ENCODE measurements around the gene IBA57.
"Not testable (repeated sequence)": the region's sequence is repeated elsewhere in the genome, so short reads cannot be mapped to it uniquely, and the experiment has no call there.

Gene IBA57

DNA sequence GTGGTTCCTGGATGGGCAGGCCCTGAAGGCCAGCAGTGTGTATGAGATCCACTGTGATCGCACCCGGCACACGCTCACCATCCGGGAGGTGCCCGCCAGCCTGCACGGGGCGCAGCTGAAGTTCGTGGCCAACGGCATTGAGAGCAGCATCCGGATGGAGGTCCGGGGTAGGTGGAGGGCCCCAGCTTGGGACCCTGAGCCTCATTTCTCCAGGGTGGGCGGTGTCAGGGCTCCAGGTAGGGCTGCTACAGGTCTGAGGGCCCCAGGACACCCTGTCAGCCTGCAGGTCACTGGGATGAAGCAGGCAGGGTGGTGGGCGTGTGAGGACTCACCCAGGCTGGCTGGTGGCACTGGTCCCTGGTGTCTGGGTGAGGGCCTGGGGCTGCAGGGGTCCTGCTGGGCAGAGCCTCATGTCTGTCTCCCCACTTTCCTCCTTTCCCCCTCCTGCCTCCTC, 50.1 kb downstream of the IBA57 start:
- no peak for DNase-seq

- no peak for DNase-seq
Measured at GRCh38 chr1:228216371-228217320, 51.0 kb downstream of the IBA57 start.

GRCh38 chr1:228217551-228218344, 52.1 kb downstream of the IBA57 start:
- no peak for DNase-seq

DNA sequence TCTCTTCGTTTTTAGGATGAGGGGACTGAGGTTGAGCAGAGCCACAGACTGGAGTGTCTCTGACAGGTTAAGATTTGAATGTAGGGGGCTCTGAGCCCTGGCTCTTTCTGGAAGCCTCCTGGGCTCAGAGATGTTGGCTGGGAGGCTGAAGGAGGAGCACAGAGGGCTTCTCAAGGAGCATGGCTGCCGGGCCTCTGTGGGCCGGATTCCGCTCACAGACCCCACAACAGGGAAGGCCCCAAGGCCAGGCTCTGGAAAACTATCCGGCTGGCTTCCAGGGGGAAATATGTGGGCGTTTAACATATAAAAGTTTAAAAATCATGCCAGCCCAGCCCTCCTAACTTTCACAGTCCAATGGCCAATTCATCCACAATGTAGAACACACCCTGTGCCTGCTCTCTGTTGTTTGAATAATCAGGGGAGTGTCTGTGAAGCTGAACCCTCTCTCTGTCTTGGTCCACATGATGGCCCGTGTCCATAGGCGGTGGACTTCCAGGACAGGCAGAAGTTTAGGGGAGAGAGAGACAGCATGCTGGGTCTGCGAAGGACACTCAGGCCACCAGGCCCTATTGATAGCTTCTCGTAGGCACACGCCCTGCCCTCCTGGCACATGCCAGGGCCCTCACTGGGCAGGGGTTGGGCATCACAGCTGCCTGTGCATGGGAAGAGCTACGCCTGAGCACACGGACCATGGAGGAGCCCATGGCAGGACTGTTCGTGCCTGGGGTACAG, 53.1 kb downstream of the IBA57 start:
- no peak for DNase-seq

GRCh38 chr1:228219245-228219961, 53.8 kb downstream of the IBA57 start:
- DNase-seq = no peak

DNA sequence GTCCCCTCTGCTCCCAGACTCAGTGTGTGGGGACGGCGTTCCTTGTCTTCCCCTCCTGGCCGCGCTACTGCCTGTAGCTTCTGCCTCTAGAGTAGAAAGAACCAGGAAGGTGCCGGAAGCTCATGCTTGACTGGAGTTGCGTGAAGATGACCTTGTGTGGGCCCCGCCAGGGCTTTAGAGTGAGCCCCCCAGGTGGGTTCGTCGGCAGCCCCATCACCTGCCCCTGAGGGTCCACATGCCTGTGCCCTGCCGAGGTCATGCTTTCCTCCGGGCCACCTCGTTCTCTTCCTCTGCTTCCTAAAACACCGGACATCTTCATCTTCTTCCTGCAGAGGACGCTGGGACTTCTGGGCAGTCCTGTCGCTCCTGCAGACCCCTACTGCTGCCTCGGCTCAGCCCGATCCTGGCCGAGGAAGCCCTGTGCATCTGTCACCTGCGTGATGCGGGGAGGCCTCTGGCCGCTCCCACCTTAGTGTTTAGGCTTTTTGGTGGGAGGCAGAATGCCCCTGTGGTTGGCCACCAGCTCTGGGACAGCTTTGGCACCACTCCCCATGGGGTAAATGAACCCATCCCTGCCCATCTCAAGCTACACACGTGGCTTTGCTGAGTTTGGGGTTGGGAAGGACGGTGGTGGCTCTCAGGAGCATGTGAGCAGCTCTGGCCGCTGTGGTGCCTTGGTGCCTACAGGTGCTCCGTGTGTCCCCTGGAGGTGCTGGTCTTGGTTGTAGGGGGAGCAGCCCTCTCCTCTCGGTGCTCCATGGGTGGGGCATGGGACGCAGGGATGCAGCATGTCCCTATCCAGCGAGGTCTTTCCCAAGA, 54.6 kb downstream of the IBA57 start:
- DNase-seq = no peak

GRCh38 chr1:228221097-228221496, 55.5 kb downstream of the IBA57 start:
- not testable (repeated sequence) for DNase-seq

GRCh38 chr1:228222548-228222947, 56.9 kb downstream of the IBA57 start:
- no peak for DNase-seq

DNA sequence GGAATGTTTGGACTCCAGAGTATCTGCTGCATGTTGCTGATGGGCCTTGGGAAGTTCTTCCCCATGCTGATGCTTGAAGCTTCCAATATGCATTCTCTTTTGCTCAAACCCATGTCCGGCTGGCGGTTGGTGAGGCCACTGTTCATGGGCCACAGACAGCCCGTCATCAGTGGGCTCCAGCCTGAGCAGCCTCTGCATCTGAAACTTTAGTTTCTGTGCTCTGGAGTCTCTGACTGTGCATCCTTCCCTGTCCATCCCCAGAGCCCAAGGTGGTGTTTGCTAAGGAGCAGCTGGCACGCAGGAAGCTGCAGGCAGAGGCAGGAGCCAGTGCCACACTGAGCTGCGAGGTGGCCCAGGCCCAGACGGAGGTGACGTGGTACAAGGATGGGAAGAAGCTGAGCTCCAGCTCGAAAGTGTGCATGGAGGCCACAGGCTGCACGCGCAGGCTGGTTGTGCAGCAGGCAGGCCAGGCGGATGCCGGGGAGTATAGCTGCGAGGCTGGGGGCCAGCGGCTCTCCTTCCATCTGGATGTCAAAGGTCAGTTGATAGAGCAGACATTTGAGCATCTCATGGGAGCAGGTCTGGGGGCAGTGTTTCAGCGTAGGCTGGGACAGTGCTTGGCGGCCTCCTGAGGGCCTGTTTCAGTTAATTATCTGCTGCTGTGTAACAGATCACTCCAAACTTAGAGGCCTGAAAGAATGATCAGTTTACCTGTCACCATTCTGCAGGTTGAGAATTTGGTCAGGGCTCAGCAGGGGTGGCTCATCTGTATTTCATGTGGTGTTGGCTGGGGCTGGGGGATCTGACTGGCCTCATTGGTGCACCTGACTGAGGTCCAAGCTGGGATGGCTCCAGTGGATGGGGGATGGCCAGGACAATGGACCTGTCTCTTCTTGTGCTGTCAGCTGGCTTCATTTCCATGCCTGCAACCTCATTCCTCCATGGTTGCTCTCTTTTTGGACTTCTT, 58.9 kb downstream of the IBA57 start:
- no peak for DNase-seq

GRCh38 chr1:228225165-228225710, 59.6 kb downstream of the IBA57 start:
- no peak for DNase-seq

- no peak for DNase-seq
Measured at GRCh38 chr1:228225740-228226139, 60.1 kb downstream of the IBA57 start.

GRCh38 chr1:228226141-228226874, 60.7 kb downstream of the IBA57 start:
- no peak for DNase-seq

GRCh38 chr1:228226956-228227791, 61.6 kb downstream of the IBA57 start:
- DNase-seq = no peak

- not testable (repeated sequence) for DNase-seq
Measured at GRCh38 chr1:228228147-228228546, 62.5 kb downstream of the IBA57 start.

DNA sequence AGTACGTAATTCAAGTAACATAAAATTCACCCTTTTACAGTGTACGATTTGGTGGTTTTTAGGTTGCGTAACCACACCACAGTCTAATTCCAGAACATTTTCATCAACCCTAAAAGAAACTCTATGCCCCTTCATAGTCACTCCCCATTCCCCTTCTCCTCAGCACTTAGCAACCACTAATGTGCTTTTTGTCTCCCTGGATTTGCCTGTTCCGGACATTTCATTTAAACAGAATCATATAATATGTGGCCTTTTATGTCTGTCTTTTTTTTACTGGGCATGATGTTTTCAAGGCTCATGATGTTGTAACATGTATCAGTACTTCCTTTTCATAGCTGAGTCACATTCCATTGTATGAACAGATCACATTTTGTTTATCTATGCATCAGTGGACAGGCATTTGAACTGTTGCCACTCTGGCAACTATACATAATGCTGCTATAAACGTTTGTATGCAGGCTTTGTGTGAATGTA, 63.0 kb downstream of the IBA57 start:
- no peak for DNase-seq

DNA sequence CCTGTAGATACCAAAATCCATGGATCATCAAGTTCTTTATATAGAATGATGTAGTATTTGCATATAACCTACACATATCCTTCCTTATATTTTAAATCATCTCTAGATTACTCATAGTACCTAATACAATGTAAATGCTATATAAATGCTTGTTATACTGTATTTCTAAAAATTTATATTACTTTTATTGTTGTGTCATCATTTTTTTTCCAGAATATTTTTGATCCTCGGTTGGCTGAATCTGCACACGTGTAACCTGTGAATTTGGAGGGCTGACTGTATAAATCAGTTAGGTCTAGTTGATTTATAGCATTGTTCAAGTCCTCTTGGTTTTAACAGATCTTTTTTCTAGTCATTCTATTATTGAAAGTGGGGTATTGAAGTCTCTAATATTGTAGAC, 65.6 kb downstream of the IBA57 start:
- DNase-seq = no peak
